MG63 (cell line): Measurements from ENCODE around the gene RHOBTB1. TPM values are rescaled to one million over a fixed set of nuclear protein-coding genes. Genes with fewer than 3 reads are reported as not detected.

Source experiments
- DNase-seq: peaks from one replicate; pipeline ENCODE4 v3.0.0-alpha.2; 2020
- H3K27me3 ChIP-seq: fragments of 250-450 bp; sonication (Bioruptor Pico); 2 replicates; pipeline ENCODE4 v1.5.1; 2020; ENCODE audit warnings: mild to moderate bottlenecking, moderate library complexity
- H3K36me3 ChIP-seq: fragments of 250-450 bp; sonication (Bioruptor Pico); 2 replicates; pipeline ENCODE4 v1.5.1; 2020; ENCODE audit warnings: mild to moderate bottlenecking, moderate library complexity
- H3K4me3 ChIP-seq: fragments of 250-450 bp; sonication (Bioruptor Pico); 2 replicates; pipeline ENCODE4 v1.5.1; 2020; ENCODE audit warnings: mild to moderate bottlenecking, moderate library complexity
- H3K9me3 ChIP-seq: fragments of 250-450 bp; sonication (Bioruptor Pico); 2 replicates; pipeline ENCODE4 v1.5.1; 2020; ENCODE audit warnings: mild to moderate bottlenecking, moderate library complexity
- total RNA-seq: library from RNA; depleted of rRNA; stranded (reverse); fragments of >200 nt; shearing (Covaris generic); gene quantifications from 2 replicates; pipeline ENCODE4 v1.2.3, GENCODE V29; 2014; ENCODE audit warnings: low replicate concordance

RHOBTB1 gene
- total RNA-seq, 1 experiment from 2014 or later = 13.9 TPM

DNA sequence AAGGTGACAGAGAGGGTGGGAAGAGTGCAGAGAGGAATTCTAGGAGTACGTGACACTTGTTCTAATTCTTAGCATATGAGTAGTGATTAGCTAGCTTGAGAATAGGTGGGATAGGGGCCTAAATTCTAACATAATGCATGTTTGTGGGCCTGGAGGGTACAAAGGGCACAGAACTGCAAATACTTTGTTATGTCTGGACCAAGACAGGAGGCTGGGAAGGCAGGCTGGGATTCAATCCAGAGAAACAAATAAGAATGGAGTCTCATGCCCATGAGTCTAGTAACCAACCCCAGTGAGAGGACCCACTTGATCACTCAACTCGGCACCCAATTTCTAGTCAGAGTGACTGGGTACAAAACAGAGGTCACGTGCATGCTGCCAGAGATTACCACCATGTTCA lies 40.9 kb downstream of the RHOBTB1 start:
- Histone ChIP-seq H3K9me3 (peaks cover 8% of the 10 kb centered on the region; the same call in 1 of the 2 replicates), H3K36me3 (peaks cover 12% of the 10 kb centered on the region), H3K4me3 (no peak overlapping the region), H3K27me3 (no peaks in the 10 kb centered on the region)
- DNase-seq = no peak

GRCh38 chr10:60901561-60902235 lies 42.3 kb downstream of the RHOBTB1 start:
- Histone ChIP-seq H3K9me3 (no peaks in the 10 kb centered on the region; the same call in 1 of the 2 replicates), H3K4me3 (no peak overlapping the region), H3K27me3 (no peaks in the 10 kb centered on the region), H3K36me3 (peaks cover 3% of the 10 kb centered on the region; the same call in 1 of the 2 replicates)
- no peak for DNase-seq

DNA sequence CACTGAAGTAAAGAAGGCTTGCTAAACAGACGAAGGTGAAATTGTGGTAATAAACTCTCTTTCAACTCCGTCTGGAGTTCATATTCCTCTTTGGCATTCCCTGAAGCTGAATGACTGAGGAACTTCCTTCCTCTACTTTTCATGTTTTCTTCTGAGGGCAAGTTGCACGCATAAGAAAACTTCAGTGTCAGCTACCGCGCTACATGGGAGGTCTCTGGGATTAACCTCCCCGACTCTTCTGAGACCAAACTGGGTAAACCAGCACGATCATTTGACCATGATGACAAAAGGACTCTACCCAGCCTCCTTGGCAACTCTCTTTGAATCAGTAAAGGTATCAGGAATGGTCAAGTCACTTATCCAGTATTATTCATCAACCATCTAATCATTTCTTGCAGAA lies 44.7 kb downstream of the RHOBTB1 start:
- Histone ChIP-seq H3K27me3 (no peaks in the 10 kb centered on the region), H3K4me3 (no peak overlapping the region), H3K9me3 (no peaks in the 10 kb centered on the region), H3K36me3 (0 out of 2 replicates have a peak, but pooled peaks cover 3% of the 10 kb centered on the region)
- DNase-seq = no peak

DNA sequence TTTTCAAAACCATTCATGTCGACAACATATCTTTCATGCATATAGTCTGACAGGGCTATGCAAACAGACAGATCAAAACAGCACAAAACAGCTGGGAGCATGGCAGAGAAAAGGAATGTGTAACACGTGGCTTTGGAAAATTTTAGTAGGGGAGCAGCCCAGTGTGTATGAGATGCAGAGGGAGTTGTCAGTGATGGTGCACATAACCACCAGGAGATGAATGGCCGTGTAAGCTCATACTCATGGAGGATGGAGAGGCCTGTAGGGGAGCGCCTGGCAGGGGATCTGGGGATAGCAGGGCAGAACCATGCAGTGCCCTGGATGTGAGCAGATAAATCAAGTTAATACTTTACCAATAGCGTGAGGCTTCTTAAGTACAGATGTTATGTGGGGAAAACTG lies 45.7 kb downstream of the RHOBTB1 start:
- H3K36me3 ChIP-seq = 0 out of 2 replicates have a peak, but pooled peaks cover 3% of the 10 kb centered on the region
- no peak overlapping the region for H3K4me3 ChIP-seq
- H3K9me3 ChIP-seq = no peaks in the 10 kb centered on the region
- no peaks in the 10 kb centered on the region for H3K27me3 ChIP-seq
- DNase-seq = no peak

DNA sequence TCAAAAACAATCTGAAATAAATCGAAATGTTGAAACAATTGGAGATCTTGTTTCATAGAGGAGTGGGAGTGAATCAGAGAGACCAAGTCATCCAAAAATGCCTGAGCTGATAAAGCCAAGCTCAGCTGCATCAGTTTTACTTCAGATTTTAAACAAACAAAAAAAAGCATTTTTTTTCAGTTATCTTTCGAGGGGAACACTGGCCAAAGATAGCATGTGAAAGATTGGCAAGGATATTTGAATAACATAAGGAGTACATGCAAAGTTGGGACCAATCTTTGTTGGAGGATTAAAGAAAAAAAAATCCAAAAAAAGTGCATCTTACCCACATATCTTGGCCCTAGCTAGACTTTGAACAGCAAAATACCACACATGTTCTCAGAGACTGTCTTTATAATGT lies 47.2 kb downstream of the RHOBTB1 start:
- DNase-seq = no peak
- Histone ChIP-seq H3K9me3 (no peaks in the 10 kb centered on the region), H3K27me3 (no peaks in the 10 kb centered on the region), H3K36me3 (peaks cover 6% of the 10 kb centered on the region), H3K4me3 (no peak overlapping the region)

DNA sequence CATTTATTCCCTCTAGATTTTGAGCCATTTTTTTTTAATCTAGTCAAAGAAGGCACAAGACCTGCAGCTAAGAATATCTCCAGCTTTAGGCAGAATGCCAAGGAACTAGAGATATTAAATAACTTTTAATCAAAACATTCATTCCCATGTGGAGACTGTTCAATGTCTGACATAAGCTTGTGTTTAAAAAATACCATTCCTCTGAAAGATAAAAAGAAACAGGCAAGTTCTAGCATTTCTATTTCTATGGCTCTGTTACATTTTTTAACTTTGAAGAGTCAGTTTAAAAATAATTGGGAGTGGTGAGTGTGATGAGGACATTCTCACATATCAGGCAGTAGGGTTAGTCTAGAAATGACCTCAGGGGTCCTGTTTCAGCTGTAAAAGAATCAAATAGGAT lies 48.0 kb downstream of the RHOBTB1 start:
- Histone ChIP-seq H3K4me3 (no peak overlapping the region), H3K36me3 (peaks cover 4% of the 10 kb centered on the region), H3K27me3 (no peaks in the 10 kb centered on the region), H3K9me3 (no peaks in the 10 kb centered on the region)
- no peak for DNase-seq

GRCh38 chr10:60894786-60895185 lies 49.2 kb downstream of the RHOBTB1 start:
- Histone ChIP-seq H3K4me3 (no peak overlapping the region), H3K36me3 (peaks cover 4% of the 10 kb centered on the region), H3K27me3 (no peaks in the 10 kb centered on the region), H3K9me3 (no peaks in the 10 kb centered on the region)
- no peak for DNase-seq

DNA sequence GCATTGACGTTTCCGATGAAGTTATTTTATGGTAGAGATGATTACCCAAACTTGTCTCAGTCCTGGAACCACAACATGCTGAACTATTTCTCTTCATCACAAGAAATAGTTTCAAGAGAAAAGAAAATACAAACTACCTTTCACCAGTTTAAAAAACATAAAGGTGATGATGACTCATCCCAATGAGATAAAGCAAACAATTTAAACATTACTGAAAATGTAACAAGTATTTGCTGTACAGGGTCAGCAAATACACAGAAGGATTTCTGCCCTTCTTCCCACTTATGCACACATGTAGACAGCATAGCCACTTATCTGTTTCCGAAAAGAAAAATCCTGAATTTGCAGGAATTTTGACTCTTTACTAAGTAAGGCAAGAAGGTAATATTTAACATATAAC lies 50.8 kb downstream of the RHOBTB1 start:
- no peak for DNase-seq
- H3K9me3 ChIP-seq = no peaks in the 10 kb centered on the region
- H3K27me3 ChIP-seq = no peaks in the 10 kb centered on the region
- H3K36me3 ChIP-seq = peaks cover 6% of the 10 kb centered on the region
- no peak overlapping the region for H3K4me3 ChIP-seq

GRCh38 chr10:60892571-60892970 lies 51.4 kb downstream of the RHOBTB1 start:
- Histone ChIP-seq H3K9me3 (no peaks in the 10 kb centered on the region), H3K4me3 (no peak overlapping the region), H3K36me3 (peaks cover 7% of the 10 kb centered on the region), H3K27me3 (no peaks in the 10 kb centered on the region)
- DNase-seq = no peak

GRCh38 chr10:60890811-60891210 lies 53.2 kb downstream of the RHOBTB1 start:
- H3K36me3 ChIP-seq = peaks cover 7% of the 10 kb centered on the region
- no peak overlapping the region for H3K4me3 ChIP-seq
- no peaks in the 10 kb centered on the region for H3K9me3 ChIP-seq
- no peaks in the 10 kb centered on the region for H3K27me3 ChIP-seq
- DNase-seq = no peak

DNA sequence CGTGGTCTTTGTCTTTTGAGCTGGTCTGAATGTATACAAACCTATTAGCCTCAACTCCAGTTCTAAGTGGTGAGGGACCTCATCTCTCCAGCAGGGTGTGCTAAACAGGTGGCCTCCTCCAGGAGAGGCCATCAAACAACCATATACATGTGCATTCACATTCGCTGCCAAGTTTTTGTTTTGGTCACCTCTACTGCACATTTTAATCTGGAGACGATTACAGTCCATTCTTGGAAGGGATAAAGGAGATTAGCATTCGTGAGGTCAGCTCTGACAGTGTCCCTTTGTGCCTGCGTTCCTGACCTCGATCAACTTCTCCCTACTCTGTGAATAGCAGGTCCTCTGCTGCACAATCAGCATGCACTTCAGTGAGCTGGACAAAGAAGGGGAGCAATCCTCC lies 60.8 kb downstream of the RHOBTB1 start:
- Histone ChIP-seq H3K27me3 (no peaks in the 10 kb centered on the region), H3K9me3 (no peaks in the 10 kb centered on the region), H3K36me3 (peaks cover 10% of the 10 kb centered on the region), H3K4me3 (no peak overlapping the region)
- no peak for DNase-seq

GRCh38 chr10:60878224-60878623 lies 65.8 kb downstream of the RHOBTB1 start:
- Histone ChIP-seq H3K27me3 (no peaks in the 10 kb centered on the region), H3K36me3 (no peaks in the 10 kb centered on the region), H3K4me3 (no peak overlapping the region), H3K9me3 (no peaks in the 10 kb centered on the region)
- no peak for DNase-seq

- Histone ChIP-seq H3K27me3 (no peaks in the 10 kb centered on the region), H3K9me3 (no peaks in the 10 kb centered on the region), H3K4me3 (no peak overlapping the region), H3K36me3 (no peaks in the 10 kb centered on the region)
- DNase-seq = no peak
Measured at GRCh38 chr10:60877777-60878120, 66.2 kb downstream of the RHOBTB1 start.

DNA sequence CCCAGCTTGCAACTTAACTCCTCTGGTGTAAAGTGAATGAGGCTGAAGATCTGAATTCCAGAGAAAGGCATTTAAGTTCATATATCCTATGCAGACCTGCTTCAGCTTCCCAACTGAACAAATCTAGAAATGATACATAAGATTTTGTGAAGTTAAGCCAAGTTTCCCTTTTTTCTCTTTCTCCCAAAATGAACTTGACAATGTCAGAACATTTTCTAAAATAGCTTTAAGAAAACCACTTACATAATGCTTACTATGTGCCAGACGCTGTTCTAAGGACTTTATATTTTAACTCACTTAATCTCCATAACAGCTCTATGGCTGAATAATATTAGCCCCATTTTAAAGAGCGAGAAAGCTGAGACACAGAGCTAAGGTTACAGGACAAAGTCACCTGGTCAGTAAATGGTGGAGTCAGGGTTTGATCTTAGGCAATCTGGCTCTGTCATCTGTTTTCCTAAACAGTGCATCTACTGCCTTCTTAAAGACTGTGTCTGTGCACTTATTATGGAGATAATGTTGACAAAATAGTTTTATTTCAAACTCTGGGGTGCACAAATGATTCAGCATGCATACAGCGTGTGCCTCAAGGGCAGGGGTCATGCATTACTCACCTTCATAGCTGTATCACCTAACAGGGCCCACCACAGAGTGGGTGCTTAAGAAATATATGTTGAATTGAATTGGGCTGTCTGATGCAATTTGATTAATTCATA lies 66.8 kb downstream of the RHOBTB1 start:
- Histone ChIP-seq H3K27me3 (no peaks in the 10 kb centered on the region), H3K9me3 (no peaks in the 10 kb centered on the region), H3K4me3 (no peak overlapping the region), H3K36me3 (no peaks in the 10 kb centered on the region)
- no peak for DNase-seq

- H3K36me3 ChIP-seq = no peaks in the 10 kb centered on the region
Measured at GRCh38 chr10:60873758-60874157, 70.2 kb downstream of the RHOBTB1 start.

DNA sequence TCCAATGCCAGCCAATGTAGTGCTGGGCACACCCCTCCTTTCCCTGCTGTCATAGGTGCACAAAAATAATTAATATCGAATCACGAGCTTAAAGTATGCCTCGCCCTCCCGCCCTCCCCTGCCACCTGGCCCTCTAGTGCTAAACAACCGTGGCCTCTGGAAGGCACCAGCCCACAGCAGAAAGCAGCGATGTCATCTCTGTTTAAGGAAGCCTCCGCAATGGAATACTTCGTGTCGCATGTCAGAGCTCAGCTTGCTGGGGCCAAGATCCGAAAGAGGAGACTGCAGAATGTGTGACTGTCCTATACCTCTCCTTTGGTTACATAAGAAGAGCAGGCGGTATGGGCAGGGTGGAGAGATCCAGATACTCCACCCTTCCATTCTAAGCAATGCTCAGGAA lies 71.5 kb downstream of the RHOBTB1 start:
- no peaks in the 10 kb centered on the region for H3K36me3 ChIP-seq
- DNase-seq = no peak
- H3K4me3 ChIP-seq = no peak overlapping the region
- no peaks in the 10 kb centered on the region for H3K27me3 ChIP-seq
- no peaks in the 10 kb centered on the region for H3K9me3 ChIP-seq

More at GRCh38 chr10:60873758-60874157, 70.2 kb downstream of the RHOBTB1 start:
- H3K27me3 ChIP-seq = no peaks in the 10 kb centered on the region
- no peaks in the 10 kb centered on the region for H3K9me3 ChIP-seq
- H3K4me3 ChIP-seq = no peak overlapping the region
- DNase-seq = no peak

GRCh38 chr10:60871215-60871614 lies 72.8 kb downstream of the RHOBTB1 start:
- DNase-seq = no peak
- H3K36me3 ChIP-seq = no peaks in the 10 kb centered on the region
- H3K4me3 ChIP-seq = no peak overlapping the region

GRCh38 chr10:60870803-60871202 lies 73.2 kb downstream of the RHOBTB1 start:
- Histone ChIP-seq H3K36me3 (no peaks in the 10 kb centered on the region), H3K9me3 (no peaks in the 10 kb centered on the region), H3K4me3 (no peak overlapping the region), H3K27me3 (no peaks in the 10 kb centered on the region)
- no peak for DNase-seq

More at GRCh38 chr10:60871215-60871614, 72.8 kb downstream of the RHOBTB1 start:
- H3K9me3 ChIP-seq = no peaks in the 10 kb centered on the region
- no peaks in the 10 kb centered on the region for H3K27me3 ChIP-seq
